Ovary (tissue), 9 donors: Measurements from ENCODE around the gene NOP10. TPM values are rescaled to one million over a fixed set of nuclear protein-coding genes. Genes with fewer than 3 reads are reported as not detected.
"Not testable (repeated sequence)": the region's sequence is repeated elsewhere in the genome, so short reads cannot be mapped to it uniquely, and the experiment has no call there.

ENCODE experiments used
- DNase-seq, 5 donors: peaks; one replicate each; pipeline ENCODE4 v3.0.0-alpha.2; 2019 to 2020
- H3K27ac ChIP-seq, 2 donors: fragments of 200-600 bp; one replicate each; pipeline versions ENCODE4 v1.5.1 to v1.8.0; 2019 to 2022
- H3K27me3 ChIP-seq: fragments of 200-600 bp; one replicate; pipeline ENCODE4 v1.8.0; 2022
- H3K36me3 ChIP-seq: fragments of 200-600 bp; sonication (generic); one replicate; pipeline ENCODE4 v1.5.1; 2019
- H3K4me1 ChIP-seq: one replicate; pipeline ENCODE4 v1.8.1; 2013; ENCODE audit warnings: mild to moderate bottlenecking, moderate library complexity; ENCODE audit not compliant: insufficient read depth
- H3K4me3 ChIP-seq: fragments of 200-600 bp; sonication (generic); one replicate; pipeline ENCODE4 v1.5.1; 2017
- H3K9me3 ChIP-seq, 2 donors: fragments of 200-600 bp in 1 of 2; sonication (generic) in 1 of 2; one replicate each; pipeline versions ENCODE4 v1.5.1 to v1.8.1; 2013 to 2019; ENCODE audit warnings: mild to moderate bottlenecking in 1 of 2, moderate library complexity in 1 of 2
- EP300 ChIP-seq: sonication (generic); formaldehyde crosslinking; IDR thresholded peaks from one replicate; pipeline ENCODE4 v1.6.1; 2017; ENCODE audit warnings: antibody characterized with exemption
- POLR2A ChIP-seq: fragments of 450-650 bp; IDR thresholded peaks from one replicate; pipeline ENCODE4 v1.6.1; 2017; ENCODE audit warnings: antibody characterized with exemption, mild to moderate bottlenecking, moderate library complexity
- WGBS, 3 donors: extraction: QIAGEN DNeasy Blood & Tissue Kit in 1 of 3; methylation state at CpG; one replicate each; pipeline versions ENCODE4 v1.1.5 to v1.1.7; 2013 to 2017; 5-methylcytosine and 5-hydroxymethylcytosine counted together
- intact Hi-C, 4 donors: fragments of 100-400 bp; cut with DNase I; formaldehyde crosslinking; loops; one replicate each; pipeline versions ENCODE4 v1.11.0 to v1.15.1; 2022 to 2023
- polyA plus RNA-seq, 2 donors: library from polyadenylated mRNA; stranded (reverse); fragments of 200-250 nt in 1 of 2; fragments of 350-450 nt in 1 of 2; fragmentation: Illumina TruSeq in 1 of 2; extraction: RNeasy Lipid Tissue Mini Kit (QIAGEN cat#74804) in 1 of 2; gene quantifications; one replicate each; pipeline ENCODE4 v1.2.3, GENCODE V29; 2013 to 2014
- total RNA-seq, 7 donors: library from RNA; depleted of rRNA in 2 of 7; stranded (reverse); fragments of >200 nt in 2 of 7; fragmentation: NEBNext Ultra II Directional in 3 of 7; extraction: Animal tissue kit (Norgen Biotek cat#: 25700) in 3 of 7; gene quantifications; one replicate each; pipeline versions ENCODE4 v1.1.0 to v1.2.4, GENCODE V29; 2016 to 2023
- TF ChIP-seq, protein P1 (sequence below), 3 donors: fragments of 450-650 bp in 2 of 3; fragments of 200-600 bp in 1 of 3; IDR thresholded peaks; one replicate each; pipeline versions ENCODE4 v1.5.1 to v1.8.0; 2016 to 2022; ENCODE audit warnings: antibody characterized with exemption in 3 of 3, mild to moderate bottlenecking in 1 of 3
- donor health status: DM: no; HTN: no; CAD: no; lungs with moderate emphysema.
- donor health status: DM: no; HTN: no; CAD: no.
- donor health status: Bipolar disorder and iron deficiency.
- donor health status: DM: yes; HTN: yes; CAD: no.
- donor health status: DM: no; HTN: no; CAD: no.
- donor health status: DM: yes; HTN: yes; CAD: no.

The NOP10 gene
- total and polyA plus RNA-seq, 9 donors, result 46.5 to 189 (median 61.7) TPM

DNA sequence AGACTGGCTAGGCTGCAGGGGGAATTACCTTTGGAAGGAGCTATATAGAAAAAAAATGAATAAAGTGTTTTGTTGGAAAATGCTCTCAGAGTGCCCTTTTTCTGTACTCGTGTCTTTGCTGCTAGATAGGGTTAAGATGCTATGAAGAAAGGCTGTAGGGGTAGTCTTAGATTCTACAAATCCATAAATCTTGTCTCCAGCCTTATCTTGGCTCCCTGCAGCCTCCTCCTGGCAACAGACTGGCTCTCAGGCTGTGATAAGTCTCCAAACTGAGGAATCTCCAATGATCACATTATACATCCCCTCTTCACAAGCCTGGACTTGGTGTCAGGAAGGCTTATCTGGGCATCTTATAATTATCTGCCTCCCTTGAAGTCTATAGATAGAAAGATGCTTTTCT, 14.7 kb upstream of the NOP10 start:
- Histone ChIP-seq H3K4me3 (no peak overlapping the region), H3K27me3 (no peaks in the 10 kb centered on the region), H3K27ac (no peak overlapping the region), H3K4me1 (no peaks in the 10 kb centered on the region), H3K36me3 (no peaks in the 10 kb centered on the region), H3K9me3 (no peaks in the 10 kb centered on the region)
- no peak for TF ChIP-seq POLR2A
- TF ChIP-seq, protein P1, sequence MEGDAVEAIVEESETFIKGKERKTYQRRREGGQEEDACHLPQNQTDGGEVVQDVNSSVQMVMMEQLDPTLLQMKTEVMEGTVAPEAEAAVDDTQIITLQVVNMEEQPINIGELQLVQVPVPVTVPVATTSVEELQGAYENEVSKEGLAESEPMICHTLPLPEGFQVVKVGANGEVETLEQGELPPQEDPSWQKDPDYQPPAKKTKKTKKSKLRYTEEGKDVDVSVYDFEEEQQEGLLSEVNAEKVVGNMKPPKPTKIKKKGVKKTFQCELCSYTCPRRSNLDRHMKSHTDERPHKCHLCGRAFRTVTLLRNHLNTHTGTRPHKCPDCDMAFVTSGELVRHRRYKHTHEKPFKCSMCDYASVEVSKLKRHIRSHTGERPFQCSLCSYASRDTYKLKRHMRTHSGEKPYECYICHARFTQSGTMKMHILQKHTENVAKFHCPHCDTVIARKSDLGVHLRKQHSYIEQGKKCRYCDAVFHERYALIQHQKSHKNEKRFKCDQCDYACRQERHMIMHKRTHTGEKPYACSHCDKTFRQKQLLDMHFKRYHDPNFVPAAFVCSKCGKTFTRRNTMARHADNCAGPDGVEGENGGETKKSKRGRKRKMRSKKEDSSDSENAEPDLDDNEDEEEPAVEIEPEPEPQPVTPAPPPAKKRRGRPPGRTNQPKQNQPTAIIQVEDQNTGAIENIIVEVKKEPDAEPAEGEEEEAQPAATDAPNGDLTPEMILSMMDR (IDR thresholded peaks at IDR 0.05), result no peak
- TF ChIP-seq EP300, result no peak
- no peak for DNase-seq
- WGBS, 3 donors, result 59 to 82% (median 73%) methylated on average over 1 of the region's 1 CpG
- intact Hi-C loops, result loop anchor here in 1 of 4 donors (10.0 kb wide), 1 partner anchor 103 kb away; no protein-coding TSS in a partner anchor

DNA sequence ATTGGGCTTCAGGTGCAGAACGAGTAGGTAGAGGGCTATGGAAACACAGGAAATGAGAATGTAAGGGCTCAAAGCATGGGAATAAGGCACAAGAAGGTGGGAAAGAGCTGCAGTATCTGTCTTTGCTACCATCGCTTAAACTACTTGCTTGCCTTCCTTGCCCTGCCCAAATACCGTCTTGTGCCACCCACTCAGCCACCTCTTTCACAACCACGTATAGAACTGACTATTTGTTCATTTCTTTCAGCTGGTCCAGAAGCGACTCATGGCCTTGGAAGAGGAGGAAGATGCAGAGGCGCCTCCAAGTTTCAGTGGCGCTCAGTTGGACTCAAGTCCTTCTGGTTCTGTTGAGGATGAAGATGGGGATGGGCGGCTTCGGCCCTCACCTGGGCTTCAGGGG, 12.3 kb upstream of the NOP10 start:
- TF ChIP-seq POLR2A (no peak), EP300 (no peak)
- TF ChIP-seq, protein P1 (IDR thresholded peaks at IDR 0.05), result no peak
- H3K4me3 ChIP-seq, result no peak overlapping the region
- no peaks in the 10 kb centered on the region for H3K36me3 ChIP-seq
- DNase-seq, result no peak
- intact Hi-C loops, result loop anchor here in 1 of 4 donors (10.0 kb wide), 1 partner anchor 100 kb away; no protein-coding TSS in a partner anchor
- no peaks in the 10 kb centered on the region for H3K27me3 ChIP-seq
- H3K4me1 ChIP-seq, result no peaks in the 10 kb centered on the region
- no peaks in the 10 kb centered on the region for H3K9me3 ChIP-seq
- WGBS, 3 donors, result 86 to 91% (median 87%) methylated on average over 9 of the region's 9 CpGs
- H3K27ac ChIP-seq, result no peak overlapping the region

DNA sequence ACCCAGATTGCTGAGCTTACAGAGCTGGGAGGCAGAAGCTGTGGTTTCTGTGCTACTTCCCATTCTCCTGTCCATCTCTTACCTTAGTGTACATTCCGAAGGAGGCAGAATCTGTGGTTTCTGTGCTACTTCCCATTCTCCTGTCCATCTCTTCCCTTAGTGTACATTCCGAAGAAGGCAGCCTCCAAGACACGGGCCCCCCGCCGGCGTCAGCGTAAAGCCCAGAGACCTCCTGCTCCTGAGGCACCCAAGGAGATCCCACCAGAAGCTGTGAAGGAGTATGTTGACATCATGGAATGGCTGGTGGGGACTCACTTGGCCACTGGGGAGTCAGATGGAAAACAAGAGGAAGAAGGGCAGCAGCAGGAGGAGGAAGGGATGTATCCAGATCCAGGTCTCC, 11.3 kb upstream of the NOP10 start:
- Histone ChIP-seq H3K4me1 (no peaks in the 10 kb centered on the region), H3K36me3 (no peaks in the 10 kb centered on the region), H3K27me3 (no peaks in the 10 kb centered on the region), H3K9me3 (no peaks in the 10 kb centered on the region), H3K27ac (no peak overlapping the region), H3K4me3 (no peak overlapping the region)
- TF ChIP-seq POLR2A, result no peak
- TF ChIP-seq EP300, result no peak
- TF ChIP-seq, protein P1 (IDR thresholded peaks at IDR 0.05), result no peak
- WGBS, 3 donors, result 94 to 95% (median 94%) methylated on average over 7 of the region's 7 CpGs
- intact Hi-C loops, result loop anchor here in 1 of 4 donors (10.0 kb wide), 1 partner anchor 99 kb away; no protein-coding TSS in a partner anchor
- DNase-seq, result no peak

DNA sequence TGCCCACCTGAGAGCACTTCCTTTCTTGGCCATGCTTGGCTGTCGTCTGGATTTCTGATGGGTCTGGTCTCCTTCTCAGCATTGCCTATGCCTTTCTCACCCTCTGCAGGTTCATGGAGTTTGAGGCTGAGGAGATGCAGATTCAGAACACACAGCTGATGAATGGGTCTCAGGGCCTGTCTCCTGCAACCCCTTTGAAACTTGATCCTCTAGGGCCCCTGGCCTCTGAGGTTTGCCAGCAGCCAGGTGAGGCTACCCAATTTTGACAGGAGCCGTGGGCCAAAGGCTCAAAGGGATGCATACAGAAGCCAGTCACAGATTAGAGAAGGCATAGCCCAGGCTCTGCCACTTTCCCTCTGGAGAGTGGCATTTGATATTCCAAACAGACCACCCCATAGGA, 10.7 kb upstream of the NOP10 start:
- H3K27me3 ChIP-seq, result no peaks in the 10 kb centered on the region
- H3K4me3 ChIP-seq, result no peak overlapping the region
- DNase-seq, result no peak
- 51 to 75% (median 55%) methylated on average over 2 of the region's 2 CpGs for WGBS, 3 donors
- no peak overlapping the region for H3K27ac ChIP-seq
- H3K9me3 ChIP-seq, result no peaks in the 10 kb centered on the region
- H3K36me3 ChIP-seq, result no peaks in the 10 kb centered on the region
- no peaks in the 10 kb centered on the region for H3K4me1 ChIP-seq
- intact Hi-C loops, result loop anchor here in 1 of 4 donors (10.0 kb wide), 1 partner anchor 99 kb away; no protein-coding TSS in a partner anchor
- TF ChIP-seq, protein P1 (IDR thresholded peaks at IDR 0.05), result no peak
- TF ChIP-seq POLR2A, result no peak

DNA sequence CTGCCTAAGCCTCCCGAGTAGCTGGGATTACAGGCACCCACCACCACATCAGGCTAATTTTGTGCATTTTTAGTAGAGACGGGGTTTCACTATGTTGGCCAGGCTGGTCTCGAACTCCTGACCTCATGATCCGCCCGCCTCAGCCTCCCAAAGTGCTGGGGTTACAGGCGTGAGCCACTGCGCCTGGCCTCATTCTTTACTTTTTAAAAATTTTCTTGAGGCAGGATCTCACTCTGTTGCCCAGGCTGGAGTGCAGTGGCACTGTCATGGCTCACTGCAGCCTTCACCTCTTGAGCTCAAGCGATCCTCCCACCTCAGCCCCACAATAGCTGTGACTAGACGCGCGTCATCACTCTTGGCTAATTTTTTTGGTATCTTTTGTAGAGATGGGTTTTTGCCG, 10.1 kb upstream of the NOP10 start:
- not testable (repeated sequence) for H3K4me3 ChIP-seq, H3K9me3 ChIP-seq, H3K27me3 ChIP-seq, H3K4me1 ChIP-seq, H3K27ac ChIP-seq, DNase-seq, H3K36me3 ChIP-seq
- intact Hi-C loops, result loop anchor here in 1 of 4 donors (10.0 kb wide), 1 partner anchor 98 kb away; no protein-coding TSS in a partner anchor
- WGBS, 3 donors, result 86 to 97% (median 94%) methylated on average over 12 of the region's 12 CpGs
